ENCODE measurements around the gene COA3.

GRCh38 chr17:42773290-42774035, 25.0 kb downstream of the COA3 start, which contains the start of gene VPS25:
- no peak for TF ChIP-seq CTCF (IDR thresholded peaks at IDR 0.05)
- no peak for TF ChIP-seq EZH2 (IDR thresholded peaks at IDR 0.05; ENCODE audit: borderline replicate concordance, insufficient read depth, low read depth, low read length, poor library complexity, severe bottlenecking)
